ENCODE results near the gene PLB1.

Gene PLB1

DNA sequence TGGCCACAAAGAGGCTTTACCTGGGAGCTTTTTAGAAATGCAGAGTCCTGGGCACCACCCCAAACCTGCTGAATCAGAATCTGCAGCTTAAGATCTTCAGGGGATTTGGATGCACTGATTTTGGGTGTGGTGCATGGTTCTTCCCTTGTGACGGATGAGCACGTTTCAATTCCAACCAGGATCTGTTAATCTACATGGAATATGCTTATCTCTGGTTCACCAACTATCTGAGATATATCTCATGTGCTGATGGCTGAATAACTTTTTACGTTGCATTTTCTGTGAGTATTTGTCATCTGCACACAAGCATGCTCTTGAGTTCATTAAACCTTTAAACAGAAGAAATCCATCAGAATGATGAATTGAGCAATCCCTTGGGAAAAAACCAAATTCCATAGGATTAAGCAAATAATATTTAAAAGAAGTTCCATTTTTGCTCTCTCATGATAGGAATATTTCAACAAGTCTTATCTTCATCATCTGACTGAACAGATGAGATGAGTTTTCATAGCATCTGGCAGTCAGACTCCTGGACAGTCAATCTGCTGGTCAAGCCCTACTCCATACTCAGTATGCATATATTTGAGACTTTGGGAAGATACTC lies 120.6 kb downstream of the PLB1 start:
- DNase-seq: no peak

DNA sequence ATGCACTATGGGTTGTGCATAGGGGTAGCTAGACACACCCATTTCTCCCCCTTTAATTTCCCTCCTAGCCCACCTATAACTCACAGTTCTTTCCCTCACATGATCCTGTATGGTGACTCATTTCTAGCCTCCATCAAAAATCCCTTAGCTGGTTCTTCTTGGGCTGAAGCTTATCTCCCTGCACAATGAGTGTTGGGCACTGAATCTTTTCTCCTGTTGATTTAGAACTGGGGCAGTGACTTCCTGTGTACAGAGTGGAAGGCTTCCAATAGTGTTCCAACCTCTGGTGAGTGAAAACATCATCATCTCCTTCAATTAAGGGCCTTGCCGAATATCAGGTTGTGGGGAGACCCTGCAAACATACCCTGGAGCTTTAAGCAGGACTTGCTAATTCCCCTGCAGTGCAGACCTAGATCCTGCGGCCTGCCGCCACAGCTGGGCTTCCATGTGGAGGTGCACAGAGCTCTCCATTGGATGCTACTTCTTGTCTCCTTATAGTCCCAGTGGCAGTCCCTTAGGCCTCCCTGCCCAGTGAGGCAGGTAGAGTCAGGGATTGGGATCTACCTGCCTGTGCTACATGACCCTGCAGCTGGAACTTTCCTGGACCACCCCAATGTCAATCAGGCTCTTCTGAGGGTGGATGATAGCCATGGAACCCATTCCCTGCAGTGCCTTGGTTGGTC lies 121.8 kb downstream of the PLB1 start:
- no peak for DNase-seq

- no peak for DNase-seq
These were observed 122.6 kb downstream of the PLB1 start for GRCh38 chr2:28618221-28619141.

DNA sequence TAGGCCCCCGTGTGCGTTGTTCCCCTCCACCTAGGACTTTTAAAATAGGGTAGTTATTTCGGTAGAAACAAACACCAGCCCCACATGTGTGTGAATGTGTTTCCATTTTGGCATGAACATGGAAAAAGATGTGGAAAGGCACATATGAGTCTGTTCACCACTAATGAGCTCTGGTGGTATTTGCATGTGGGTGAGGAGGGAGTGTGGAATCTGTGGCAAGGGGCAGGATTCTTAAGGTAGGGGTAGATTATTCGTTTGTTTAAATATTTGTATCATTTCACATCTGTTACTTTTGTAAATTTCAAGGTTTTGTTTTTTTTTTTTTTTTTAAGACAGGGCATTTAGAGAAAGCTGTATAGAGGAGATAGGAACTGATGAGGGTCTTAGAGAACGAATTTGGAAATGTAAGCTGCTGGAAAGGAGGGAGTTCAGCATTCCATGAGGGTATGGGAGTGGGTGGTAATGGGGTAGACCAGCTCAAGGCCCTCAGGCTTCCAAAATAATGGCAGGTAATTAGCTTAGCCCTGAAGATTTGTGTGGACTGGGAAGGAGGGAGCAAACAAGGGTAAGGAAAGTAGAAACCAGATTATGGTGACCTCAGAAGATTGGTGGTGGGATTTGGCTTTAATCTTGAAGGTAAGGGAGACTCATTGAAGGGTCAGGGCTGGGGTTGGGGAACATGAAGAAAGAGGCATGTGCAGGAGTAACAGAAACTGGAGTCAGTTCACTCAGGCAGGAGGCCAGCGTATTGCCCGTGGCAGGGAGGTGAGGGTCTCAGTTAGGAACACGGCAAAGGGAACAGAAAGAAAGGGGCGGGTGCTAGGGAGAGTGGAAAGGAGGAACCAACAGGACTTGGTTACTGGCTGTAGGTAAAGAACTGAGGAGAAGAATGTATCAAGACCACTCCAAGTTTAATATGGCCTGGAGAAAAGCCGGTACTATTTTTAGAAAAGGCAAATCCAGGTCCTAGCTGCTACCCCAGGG lies 123.6 kb downstream of the PLB1 start:
- no peak for DNase-seq

DNA sequence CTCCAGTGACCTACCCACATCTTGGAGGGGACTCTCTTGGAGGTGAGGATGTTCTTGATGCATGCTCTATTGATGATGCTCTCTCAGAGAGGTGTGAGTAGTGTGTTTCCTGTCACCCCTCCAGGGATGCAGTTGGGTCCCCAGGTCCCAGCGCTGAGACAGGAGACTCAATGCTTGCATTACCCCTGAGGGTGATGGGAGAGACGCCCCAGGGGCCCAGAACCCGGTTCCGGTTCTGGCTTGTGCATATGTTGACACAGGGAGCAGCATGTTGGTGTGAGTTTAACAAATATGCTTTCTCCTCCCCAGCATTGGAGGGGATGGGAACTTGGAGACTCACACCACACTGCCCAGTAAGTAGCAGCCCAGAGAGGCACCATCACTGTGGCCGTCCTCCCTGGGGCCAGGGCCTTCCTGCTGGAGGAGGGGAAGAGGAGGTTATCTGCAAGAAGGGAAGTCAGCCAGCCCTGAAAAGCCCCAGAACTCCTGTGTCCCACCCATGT lies 124.5 kb downstream of the PLB1 start:
- DNase-seq: no peak

GRCh38 chr2:28620801-28621171 lies 124.9 kb downstream of the PLB1 start:
- DNase-seq: no peak

GRCh38 chr2:28621172-28622100 lies 125.6 kb downstream of the PLB1 start:
- peak; percentile 20 for DNase-seq

GRCh38 chr2:28622101-28622499 lies 126.2 kb downstream of the PLB1 start:
- DNase-seq: no peak

- no peak for DNase-seq
These were observed 127.9 kb downstream of the PLB1 start for GRCh38 chr2:28623582-28624405.

GRCh38 chr2:28624436-28624792 lies 128.6 kb downstream of the PLB1 start:
- DNase-seq: no peak

- DNase-seq: no peak
These were observed 129.2 kb downstream of the PLB1 start for GRCh38 chr2:28624793-28625701.

- DNase-seq: no peak
These were observed 130.5 kb downstream of the PLB1 start for GRCh38 chr2:28626376-28626775.

DNA sequence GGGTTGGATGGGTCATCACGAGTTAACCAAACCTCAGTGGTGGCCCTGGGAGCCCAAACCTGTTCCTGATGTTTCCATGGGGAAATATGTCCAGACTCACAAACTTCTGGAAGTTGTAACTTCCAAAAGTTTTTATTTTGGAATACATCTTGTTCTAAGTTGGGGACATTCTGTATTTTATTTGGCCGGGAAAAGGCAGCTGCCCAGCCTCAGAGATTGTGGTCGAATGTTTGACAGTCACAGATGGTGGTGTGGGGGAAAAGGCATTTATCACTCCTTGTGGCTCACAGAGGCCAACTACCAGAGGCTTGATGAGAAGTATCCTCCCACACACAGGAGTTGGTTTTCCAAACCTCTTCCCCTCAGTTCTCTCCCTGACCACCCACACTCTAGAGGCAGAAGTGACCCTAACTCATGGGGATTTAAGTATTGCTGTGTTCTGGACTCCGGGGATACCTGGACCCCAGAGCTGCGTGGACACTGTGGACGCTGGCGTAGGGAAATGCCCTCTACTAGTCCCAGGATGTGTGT lies 131.1 kb downstream of the PLB1 start:
- no peak for DNase-seq

GRCh38 chr2:28627722-28628480 lies 132.0 kb downstream of the PLB1 start:
- no peak for DNase-seq

DNA sequence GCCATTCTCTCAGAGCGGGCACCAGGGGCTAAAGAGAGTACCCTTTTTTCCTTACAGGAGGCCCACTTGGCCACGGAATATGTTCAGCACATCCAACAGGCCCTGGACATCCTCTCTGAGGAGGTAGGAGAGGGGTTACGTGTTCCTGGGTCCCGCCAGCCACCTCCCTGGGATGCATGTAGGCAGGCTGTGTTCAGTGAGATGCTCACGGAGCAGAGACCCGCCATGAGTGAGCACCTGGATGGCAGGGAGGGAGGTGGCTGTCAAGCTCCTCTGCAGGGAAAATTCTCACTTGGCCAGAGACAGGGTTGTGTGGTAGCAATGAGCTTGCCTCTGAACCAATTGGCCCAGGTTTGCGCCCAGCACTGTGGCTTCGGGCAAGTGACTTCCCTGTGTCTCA lies 132.6 kb downstream of the PLB1 start:
- no peak for DNase-seq

DNA sequence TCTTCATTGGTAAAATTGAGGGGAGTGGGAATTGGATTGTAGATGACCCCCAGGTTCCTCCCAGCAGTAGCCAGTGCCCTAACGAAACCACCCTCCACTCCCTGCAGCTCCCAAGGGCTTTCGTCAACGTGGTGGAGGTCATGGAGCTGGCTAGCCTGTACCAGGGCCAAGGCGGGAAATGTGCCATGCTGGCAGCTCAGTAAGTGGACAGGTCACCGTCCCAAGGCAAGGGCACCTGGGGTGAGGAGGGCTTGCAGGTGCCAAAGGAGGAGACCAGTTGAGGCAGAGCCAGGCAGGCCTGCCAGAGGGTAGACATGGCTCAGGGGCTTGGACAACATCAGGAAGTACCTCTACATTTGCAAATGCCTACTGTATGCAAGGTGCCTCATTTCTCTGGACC lies 133.1 kb downstream of the PLB1 start:
- no peak for DNase-seq

- DNase-seq: no peak
These were observed 134.1 kb downstream of the PLB1 start for GRCh38 chr2:28629910-28630309.

GRCh38 chr2:28630341-28630740 lies 134.5 kb downstream of the PLB1 start:
- DNase-seq: no peak
